HG02973 (cell line): ENCODE results near the gene DNAJC17.

ENCODE experiments used
- ATAC-seq: cut with Tn5 transposase; IDR thresholded peaks from one replicate; pipeline ENCODE4 v1.9.1; 2021; ENCODE audit warnings: moderate library complexity; ENCODE audit not compliant: unreplicated experiment

DNAJC17 gene

GRCh38 chr15:40830884-40831283 is 23.6 kb upstream of the DNAJC17 start:
- ATAC-seq = no peak

GRCh38 chr15:40829115-40829514 is 21.8 kb upstream of the DNAJC17 start:
- no peak for ATAC-seq

DNA sequence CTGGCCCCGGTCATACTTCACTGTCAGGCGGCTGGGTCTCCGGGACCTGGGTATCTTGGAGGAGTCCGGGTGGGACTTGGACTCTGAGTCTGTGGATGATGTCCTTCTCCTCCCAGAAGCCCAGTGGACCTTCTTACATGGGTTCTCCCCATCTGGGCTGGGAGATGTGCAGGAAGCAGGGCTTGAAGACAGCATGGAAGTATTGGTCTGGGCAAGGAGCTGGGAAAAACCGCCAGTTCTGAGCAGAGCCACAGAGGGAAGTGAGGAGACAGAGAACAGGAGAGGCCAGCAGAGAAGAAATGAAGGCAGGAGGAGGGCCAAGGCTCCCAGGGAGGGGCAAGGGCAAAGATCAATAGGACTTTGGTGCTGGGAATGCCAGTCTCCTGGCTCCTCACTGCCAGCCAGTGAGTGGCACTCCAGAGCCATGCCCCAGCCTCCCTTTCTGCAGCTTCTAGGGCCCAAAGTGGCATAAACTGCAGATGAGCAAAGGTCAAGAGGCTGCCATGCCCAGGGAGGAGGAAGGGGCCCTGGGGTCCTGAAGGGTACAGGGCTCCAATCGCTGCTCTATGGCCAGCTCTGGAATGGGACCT is 21.3 kb upstream of the DNAJC17 start, which contains the start of gene PPP1R14D:
PPP1R14D (minus strand) TSS at position 262 of the 590 bp plus-strand sequence; CDS start at position 195, 67 bp downstream.
- no peak for ATAC-seq

DNA sequence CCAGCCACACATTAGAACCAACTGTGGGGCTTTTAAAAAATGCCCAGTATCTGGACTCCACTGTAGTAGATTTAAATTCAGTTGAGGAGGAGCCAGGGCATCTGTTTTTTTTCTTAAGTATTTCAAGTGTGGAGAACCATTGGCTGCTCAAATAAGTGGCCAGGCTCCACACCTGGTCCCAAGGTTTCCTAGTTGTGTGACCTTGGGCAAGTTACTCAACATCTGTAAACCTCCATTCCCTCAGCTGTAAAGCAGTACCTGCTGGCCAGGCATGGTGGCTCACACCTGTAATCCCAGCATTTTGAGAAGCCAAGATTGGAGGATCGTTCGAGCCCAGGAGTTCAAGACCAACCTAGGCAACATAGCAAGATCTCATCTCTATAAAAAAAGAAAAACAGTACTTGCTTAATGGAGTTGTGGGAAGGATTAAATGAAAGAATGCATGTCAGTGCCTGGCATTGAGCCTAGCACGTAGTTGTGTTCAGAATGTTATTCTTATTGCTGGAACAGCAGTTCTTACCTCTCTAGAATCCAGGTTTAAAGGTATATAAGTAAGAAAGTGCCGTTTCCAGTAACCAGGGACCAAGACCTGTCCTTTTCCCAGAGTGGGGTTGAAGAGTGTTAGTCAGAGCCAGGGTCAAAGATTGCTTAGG is 19.3 kb upstream of the DNAJC17 start:
- ATAC-seq = no peak

DNA sequence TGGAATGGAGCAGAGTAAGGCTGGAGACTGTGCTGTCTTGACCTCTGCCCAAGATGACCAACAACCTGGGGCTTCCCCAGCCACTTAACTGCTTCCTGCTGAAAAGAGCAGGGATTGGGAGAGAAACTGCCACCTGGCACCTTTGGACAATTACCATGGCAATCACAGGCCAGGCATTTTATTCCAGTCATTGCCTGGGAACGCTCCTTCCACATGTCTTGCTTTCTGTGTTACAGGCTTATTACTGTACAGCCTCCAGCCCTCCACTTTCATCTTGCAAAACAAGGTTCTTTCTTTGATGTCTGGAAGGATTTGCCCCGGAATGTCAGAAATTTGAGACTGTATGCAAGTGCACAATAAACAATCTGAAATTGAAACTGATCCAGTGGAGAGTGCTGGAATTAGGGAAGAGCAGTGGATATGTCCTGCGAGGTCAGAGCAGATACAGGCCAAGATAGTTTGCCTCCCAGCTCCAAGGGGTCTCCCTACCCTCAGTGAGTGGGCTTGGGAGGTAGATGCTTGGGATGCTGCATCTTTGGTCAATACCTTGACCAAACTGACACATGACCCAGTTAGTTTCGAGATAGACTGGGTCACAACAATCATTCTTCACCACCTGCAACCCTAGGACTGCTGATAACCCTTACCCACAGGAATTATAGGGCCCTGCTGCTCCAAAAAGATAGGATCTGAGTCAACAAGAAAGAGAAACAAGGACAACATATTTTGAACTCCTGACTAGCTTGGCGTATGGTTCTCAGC is 18.6 kb upstream of the DNAJC17 start:
- no peak for ATAC-seq

- no peak for ATAC-seq
Observed at GRCh38 chr15:40823572-40824343, 16.5 kb upstream of the DNAJC17 start.

DNA sequence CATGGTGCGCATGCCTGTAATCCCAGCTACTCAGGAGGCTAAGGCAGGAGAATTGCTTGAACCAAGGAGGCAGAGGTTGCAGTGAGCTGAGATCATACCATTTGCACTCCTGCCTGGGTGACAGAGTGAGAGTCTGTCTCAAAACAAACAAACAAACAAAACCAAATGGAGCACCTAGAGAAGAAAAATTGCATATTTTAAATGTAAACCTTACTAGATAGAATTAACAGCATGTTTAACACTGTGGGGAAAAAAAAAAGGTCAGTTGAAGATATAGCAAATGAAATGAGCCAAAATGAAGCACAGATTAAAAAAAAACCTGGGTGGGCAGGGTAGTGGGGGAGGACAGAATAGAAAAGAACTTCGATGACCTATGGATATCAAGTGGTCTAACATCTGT is 13.9 kb upstream of the DNAJC17 start:
- ATAC-seq = no peak

- no peak for ATAC-seq
Observed at GRCh38 chr15:40819048-40819447, 11.8 kb upstream of the DNAJC17 start.

- no peak for ATAC-seq
Observed at GRCh38 chr15:40815042-40815698, 7.9 kb upstream of the DNAJC17 start.

DNA sequence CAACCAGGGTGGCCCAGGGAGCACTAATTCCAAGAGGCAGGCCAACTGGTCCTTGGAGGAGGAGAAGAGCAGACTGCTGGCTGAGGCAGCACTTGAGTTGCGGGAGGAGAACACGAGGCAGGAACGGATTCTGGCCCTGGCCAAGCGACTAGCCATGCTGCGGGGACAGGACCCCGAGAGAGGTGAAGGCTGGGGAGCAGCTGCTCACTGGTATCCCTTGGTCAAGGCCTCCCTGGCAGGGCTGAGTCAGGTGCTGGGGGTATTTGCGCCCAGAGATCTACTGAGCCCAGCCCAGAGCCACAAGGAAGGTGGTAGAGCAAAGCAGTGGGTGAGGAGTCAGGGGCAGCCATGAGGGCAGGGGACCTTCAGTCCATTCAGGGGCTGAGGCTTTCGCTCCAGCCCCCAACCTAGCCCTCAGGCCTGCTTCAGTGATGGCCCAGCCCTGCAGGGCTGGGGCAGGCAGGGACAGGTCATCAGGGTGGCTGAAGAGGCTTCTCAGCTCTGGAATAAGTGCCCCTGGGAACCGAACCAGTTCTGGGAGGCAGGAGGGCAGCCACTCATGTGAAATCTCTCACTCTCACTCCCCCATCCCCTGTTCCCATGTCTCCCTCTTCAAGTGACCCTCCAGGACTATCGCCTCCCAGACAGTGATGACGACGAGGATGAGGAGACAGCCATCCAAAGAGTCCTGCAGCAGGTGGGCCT is 5.6 kb upstream of the DNAJC17 start:
- no peak for ATAC-seq

GRCh38 chr15:40808861-40809450 is 1.7 kb upstream of the DNAJC17 start:
- no peak for ATAC-seq

DNA sequence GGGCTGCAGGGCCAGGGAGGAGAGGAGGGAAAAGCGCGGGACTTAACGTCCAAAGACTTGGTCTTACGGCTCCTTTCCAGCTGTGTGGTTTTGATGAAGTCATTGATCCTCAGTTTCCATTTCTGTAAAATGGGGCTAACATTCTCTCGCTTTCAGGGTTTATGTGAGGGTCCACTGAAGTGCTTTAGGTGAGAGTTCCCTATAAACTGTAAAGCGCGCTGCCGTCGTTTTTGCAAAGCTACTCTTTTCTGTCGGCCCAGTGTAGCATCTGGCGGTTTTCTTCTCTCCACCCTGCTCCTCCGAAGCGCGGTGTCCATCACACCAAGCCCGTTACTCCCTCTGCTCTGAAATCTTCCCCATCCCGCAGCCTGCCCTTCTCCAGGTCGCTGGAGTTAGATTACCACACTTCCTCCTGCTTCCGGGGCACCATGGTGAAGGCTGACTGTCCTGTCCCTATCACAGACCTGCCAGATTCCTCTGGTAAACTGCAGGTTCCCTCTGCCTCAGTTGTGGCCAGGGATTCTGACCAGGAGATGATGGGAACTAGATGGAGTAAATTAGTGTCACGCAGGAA is 702 bp upstream of the DNAJC17 start:
- no peak for ATAC-seq

DNA sequence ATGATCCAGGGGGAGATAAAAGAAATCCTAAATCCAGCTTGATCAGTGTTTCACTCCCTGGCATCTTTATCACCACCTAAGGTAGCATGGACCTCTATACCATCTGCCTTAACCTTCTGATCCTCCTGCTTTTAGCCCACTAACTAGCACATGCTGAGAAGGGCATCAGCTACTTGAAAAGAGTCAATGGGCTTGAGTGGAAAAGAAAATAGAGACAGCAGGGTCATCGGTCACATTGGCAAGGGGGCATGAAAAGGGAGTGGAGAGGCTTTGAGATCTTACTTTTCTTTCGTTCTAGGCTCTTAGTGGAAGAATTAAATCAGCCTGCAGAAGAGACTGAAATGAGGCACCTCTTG is 623 bp downstream of the DNAJC17 start:
- ATAC-seq = no peak

DNA sequence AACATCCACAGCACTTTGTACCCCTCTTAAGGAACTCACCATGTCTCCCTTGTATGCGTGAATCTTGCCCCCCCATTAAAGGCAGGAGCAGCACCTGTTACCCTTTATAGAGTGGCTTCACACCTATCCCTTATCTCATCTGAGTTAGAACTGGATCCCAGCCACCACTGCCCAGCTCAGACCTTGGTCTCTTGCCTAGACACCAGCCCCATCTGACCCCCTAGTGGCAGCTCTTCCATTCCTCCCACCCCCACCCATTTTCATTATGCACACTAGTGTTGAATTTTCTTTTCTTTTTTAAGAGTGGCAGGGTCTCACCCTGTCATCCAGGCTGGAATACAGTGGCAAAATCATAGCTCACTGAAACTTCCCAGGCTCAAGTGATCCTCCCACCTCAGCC is 3.6 kb downstream of the DNAJC17 start:
- ATAC-seq = no peak

DNA sequence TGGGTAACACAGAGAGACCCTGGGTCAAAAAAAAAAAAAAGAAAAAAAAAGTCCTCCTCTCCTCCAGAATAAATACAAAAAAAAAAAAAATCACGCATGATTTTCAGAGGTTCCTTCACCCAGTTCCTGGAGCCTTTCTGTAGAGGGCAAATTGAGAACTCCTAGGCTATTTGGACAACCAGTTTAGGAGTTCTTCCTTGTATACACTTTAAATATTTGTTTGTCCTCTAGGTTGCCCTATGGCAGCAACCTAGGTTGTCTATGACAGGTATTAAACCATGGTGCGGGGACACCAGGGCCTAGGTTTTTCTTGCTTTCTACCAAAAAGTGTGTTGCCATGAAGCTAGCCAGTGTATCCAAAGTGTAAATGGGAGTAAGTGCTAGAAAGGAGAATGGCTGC is 4.2 kb downstream of the DNAJC17 start:
- ATAC-seq = no peak

DNA sequence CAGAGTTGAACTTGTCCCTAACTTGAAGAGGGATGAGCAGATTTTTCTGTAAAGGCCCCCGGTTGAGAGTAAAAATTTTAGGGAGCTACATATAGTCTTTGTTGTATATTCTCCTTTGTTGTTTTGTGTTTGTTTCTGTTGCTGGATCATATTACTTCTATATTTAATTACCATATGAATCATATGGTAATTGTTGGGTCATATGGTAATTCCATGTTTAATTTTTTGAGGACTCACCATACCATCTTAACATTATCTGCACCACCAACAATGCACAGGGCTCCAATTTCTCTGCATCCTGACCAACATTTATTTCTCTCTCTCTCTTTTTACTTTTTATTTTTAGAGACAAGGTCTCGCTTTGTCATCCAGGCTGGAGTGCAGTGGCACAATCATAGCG is 7.8 kb downstream of the DNAJC17 start:
- no peak for ATAC-seq

GRCh38 chr15:40796512-40796911 is 10.8 kb downstream of the DNAJC17 start:
- ATAC-seq = no peak

DNA sequence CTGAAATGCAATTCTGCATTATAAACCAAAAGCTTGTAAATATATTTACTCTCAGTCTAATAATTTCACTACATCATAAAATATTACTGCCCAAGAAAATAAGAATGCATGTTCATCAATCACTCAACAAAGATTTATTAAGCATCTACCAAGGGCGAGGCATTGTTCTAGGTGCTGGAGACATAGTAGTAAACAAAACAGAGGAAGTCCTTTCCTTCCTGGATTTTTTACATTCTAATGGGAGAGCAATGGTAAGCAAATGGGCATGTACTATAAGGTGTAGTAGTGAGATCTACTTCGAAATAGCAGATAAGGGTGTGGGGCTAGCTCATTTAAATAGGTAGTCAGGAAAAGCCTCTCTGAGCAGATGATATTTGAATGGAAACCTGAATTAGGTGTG is 11.2 kb downstream of the DNAJC17 start:
- ATAC-seq = no peak

DNA sequence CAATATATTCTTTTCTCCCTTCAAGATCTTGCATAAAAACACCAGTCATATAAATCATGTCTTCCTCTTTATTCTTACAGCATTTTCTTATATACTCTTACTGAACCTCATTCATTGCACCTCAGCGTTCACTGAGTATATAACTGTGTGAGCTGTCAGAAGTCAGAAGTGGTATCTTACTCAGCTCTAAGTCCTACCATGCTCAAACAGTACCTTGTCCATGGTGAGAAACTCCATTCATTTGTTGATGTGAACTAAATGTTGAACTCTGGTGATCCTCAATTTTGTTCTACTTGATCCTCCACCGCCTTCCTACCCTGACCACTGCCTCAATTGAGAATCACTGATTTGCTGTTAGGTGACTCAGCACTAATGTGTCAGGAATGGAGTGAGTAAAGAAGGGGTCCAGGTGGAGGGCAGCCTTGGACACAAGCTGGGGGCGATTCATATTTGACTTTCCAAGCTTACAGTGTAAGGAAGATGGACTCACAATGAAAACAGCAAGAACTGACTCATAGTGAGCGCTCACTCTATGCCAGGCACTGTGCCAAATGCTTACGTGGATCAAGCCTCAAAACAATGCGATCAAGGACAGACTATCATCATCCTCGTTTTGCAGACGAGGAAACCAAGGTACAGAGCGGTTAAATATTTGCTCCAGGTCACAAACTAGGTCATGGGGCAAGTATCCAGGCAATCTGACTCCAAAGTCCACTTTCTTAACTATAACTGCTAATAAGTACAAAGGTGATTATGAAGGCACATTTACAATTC is 13.9 kb downstream of the DNAJC17 start:
- no peak for ATAC-seq
